ENCODE data around the gene ROPN1.

The ROPN1 gene

DNA sequence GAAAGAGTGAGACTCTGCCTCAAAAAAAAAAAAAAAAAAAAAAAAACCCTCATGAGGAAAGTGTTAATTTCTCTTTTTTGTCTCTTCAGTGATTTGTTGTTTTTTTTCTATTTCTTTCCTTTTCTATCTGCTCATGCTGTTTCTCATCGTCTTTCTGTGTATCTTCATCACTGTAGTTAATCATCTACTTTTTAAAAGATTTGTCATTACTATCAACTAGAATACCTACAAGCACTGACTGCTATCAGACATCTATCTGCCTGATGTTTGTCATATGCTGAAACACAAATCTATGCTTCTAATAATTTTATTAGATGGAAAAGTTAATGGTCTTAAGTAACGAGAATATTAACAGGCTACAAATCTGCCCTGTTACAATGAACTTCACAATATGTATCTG, 57.7 kb downstream of the ROPN1 start:
- TF ChIP-seq, protein P1, sequence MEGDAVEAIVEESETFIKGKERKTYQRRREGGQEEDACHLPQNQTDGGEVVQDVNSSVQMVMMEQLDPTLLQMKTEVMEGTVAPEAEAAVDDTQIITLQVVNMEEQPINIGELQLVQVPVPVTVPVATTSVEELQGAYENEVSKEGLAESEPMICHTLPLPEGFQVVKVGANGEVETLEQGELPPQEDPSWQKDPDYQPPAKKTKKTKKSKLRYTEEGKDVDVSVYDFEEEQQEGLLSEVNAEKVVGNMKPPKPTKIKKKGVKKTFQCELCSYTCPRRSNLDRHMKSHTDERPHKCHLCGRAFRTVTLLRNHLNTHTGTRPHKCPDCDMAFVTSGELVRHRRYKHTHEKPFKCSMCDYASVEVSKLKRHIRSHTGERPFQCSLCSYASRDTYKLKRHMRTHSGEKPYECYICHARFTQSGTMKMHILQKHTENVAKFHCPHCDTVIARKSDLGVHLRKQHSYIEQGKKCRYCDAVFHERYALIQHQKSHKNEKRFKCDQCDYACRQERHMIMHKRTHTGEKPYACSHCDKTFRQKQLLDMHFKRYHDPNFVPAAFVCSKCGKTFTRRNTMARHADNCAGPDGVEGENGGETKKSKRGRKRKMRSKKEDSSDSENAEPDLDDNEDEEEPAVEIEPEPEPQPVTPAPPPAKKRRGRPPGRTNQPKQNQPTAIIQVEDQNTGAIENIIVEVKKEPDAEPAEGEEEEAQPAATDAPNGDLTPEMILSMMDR (IDR thresholded peaks at IDR 0.05; ENCODE audit: insufficient read depth, low read depth, low read length, missing control alignments): no peak
- H3K4me3 ChIP-seq (ENCODE audit: low read depth, low read length): no peak overlapping the region
- no peak for DNase-seq (ENCODE audit: low read depth)

DNA sequence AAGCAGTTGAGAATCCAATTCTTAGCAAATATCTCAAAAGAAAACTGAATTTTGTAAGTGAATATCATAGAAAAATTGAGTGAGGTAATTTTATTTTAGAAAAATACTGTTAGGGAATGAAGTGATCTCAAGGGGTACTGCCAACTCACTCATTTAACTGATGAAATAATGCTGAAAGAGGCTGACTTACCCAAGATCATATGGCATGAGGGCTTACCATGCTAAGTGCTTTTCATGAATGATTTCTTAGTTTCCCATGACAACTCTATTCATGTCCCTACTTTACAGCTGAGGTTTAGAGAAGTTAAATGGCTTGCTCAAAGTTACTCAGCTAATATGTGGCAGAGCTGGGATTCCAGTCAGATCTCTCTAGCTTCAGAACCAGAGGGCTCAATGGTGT, 61.5 kb downstream of the ROPN1 start:
- no peak for DNase-seq (ENCODE audit: low read depth)
- H3K4me3 ChIP-seq (ENCODE audit: low read depth, low read length): no peak overlapping the region
- TF ChIP-seq, protein P1 (IDR thresholded peaks at IDR 0.05; ENCODE audit: insufficient read depth, low read depth, low read length, missing control alignments): no peak

DNA sequence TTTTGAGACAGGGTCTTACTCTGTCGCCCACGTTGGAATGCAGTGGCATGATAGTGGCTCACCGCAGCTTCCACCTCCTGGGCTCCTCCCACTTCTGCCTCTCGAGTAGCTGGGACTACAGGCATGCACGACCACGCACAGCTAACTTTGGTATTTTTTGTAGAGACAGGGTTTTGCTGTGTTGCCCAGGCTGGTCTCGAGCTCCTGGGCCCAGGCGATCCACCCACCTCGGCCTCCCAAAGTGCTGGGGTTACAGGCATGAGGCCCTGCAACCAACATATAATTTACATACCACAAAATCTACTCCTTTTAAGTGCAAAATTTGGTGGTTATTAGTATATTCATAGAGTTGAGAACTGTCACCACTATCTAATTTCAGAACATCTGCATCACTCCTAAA, 62.6 kb downstream of the ROPN1 start:
- TF ChIP-seq, protein P1 (IDR thresholded peaks at IDR 0.05; ENCODE audit: insufficient read depth, low read depth, low read length, missing control alignments): no peak
- no peak for DNase-seq (ENCODE audit: low read depth)
- no peak overlapping the region for H3K4me3 ChIP-seq (ENCODE audit: low read depth, low read length)

DNA sequence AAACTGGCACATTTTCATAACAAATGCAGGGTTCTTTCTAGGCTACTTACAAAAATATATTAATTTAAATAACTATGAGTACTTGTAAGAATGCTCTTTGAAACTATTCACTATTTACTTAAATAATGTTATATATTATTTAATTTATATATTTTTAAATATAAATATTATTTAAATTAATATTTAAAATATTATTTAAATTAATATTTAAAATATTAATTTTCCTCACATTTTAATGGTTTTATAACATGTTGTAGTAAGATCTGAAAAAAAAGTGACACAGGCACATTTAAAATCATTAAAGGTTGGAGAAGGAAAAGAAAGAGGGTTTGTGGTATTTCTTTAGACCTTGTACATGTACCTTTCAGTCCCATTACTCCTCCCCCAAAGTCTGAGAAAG, 65.5 kb downstream of the ROPN1 start:
- TF ChIP-seq, protein P1 (IDR thresholded peaks at IDR 0.05; ENCODE audit: insufficient read depth, low read depth, low read length, missing control alignments): no peak
- H3K4me3 ChIP-seq (ENCODE audit: low read depth, low read length): no peak overlapping the region
- DNase-seq (ENCODE audit: low read depth): no peak

DNA sequence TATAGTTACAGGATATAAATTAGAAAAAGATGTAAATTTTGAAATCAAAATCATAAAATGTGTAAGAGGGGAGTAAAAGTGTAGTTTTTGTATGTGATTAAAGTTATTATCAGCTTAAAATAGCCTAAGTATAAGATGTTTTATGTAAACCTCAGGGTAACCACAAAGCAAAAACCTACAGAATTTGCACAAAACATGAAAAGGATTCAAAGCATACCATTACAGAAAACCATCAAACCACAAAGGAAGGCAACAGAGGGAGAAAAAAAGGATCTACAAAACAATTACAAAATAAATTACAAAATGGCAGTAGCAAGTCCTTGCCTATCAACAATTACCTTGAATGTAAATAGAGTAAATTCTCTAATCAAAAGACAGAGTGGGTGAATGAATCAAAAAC, 71.1 kb downstream of the ROPN1 start:
- H3K4me3 ChIP-seq (ENCODE audit: low read depth, low read length): no peak overlapping the region
- TF ChIP-seq, protein P1 (IDR thresholded peaks at IDR 0.05; ENCODE audit: insufficient read depth, low read depth, low read length, missing control alignments): no peak
- no peak for DNase-seq (ENCODE audit: low read depth)

DNA sequence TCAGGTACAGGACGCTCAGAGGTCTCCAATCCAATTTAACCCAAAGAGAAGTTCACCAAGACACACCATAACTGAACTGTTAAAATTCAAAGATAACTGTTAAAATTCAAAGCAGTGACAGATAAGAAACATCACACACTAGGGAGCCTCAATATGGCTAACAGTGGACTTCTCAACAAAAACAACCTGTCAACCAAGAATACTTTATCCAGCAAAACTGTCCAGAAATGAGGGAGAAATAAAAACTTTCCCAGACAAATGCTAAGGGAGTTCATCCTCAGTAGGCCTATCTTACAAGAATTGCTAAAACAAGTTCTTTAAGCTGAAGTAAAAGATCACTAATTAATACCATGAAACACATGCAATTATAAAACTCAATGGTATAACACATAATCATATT, 71.5 kb downstream of the ROPN1 start:
- no peak overlapping the region for H3K4me3 ChIP-seq (ENCODE audit: low read depth, low read length)
- TF ChIP-seq, protein P1 (IDR thresholded peaks at IDR 0.05; ENCODE audit: insufficient read depth, low read depth, low read length, missing control alignments): no peak
- DNase-seq (ENCODE audit: low read depth): no peak

DNA sequence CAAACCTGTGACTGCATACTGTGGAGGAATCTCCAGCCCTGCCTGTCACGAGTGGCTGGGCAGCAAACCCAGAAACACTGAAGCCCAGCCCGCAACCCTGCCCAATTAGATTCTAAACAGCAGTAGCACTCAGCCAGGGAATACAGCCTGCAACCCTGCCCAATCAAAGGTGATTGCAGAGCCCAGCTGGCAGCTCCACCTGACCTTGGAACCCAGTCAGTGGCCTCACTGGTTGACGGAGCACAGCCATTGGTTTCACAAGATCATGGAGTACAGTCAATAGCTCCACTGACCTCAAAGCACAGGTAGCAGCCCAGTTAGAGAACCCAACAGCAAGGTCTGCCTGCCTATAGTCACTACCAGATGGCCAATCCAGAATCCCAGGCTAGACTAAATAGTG, 72.6 kb downstream of the ROPN1 start:
- TF ChIP-seq, protein P1 (IDR thresholded peaks at IDR 0.05; ENCODE audit: insufficient read depth, low read depth, low read length, missing control alignments): no peak
- no peak for DNase-seq (ENCODE audit: low read depth)
- H3K4me3 ChIP-seq (ENCODE audit: low read depth, low read length): no peak overlapping the region
